Loucy (cell line): ENCODE data around the gene RELT.

Experiments
- H2AFZ ChIP-seq: fragments of 200-600 bp; sonication (generic); 2 replicates; pipeline ENCODE4 v1.6.0; 2016; ENCODE audit warnings: antibody characterized with exemption, mild to moderate bottlenecking, low read length, moderate library complexity
- H3F3A ChIP-seq: fragments of 200-600 bp; 2 replicates; pipeline ENCODE4 v1.6.0; 2016; ENCODE audit warnings: antibody characterized with exemption, low read depth, mild to moderate bottlenecking
- H3K27me3 ChIP-seq: fragments of 200-600 bp; sonication (generic); 2 replicates; pipeline ENCODE4 v1.6.1; 2014; ENCODE audit warnings: low read length, mild to moderate bottlenecking; ENCODE audit not compliant: insufficient read depth, poor library complexity, severe bottlenecking
- H3K36me3 ChIP-seq: fragments of 200-600 bp; sonication (generic); 2 replicates; pipeline ENCODE4 v1.6.1; 2016; ENCODE audit warnings: low read length; ENCODE audit not compliant: insufficient read depth
- H3K4me1 ChIP-seq: fragments of 200-600 bp; sonication (generic); 2 replicates; pipeline ENCODE4 v1.5.1; 2014; ENCODE audit warnings: low read length, mild to moderate bottlenecking; ENCODE audit not compliant: insufficient read depth, poor library complexity, severe bottlenecking
- H3K4me2 ChIP-seq: fragments of 200-600 bp; sonication (generic); 2 replicates; pipeline ENCODE4 v1.6.0; 2014; ENCODE audit warnings: antibody characterized with exemption, low read length, low read depth, mild to moderate bottlenecking; ENCODE audit not compliant: poor library complexity, severe bottlenecking
- H3K4me3 ChIP-seq: fragments of 200-600 bp; sonication (generic); 2 replicates; pipeline ENCODE4 v1.5.1; 2014; ENCODE audit warnings: low read length, mild to moderate bottlenecking, mixed read lengths; ENCODE audit not compliant: poor library complexity, severe bottlenecking
- H3K79me2 ChIP-seq: fragments of 200-600 bp; sonication (generic); 2 replicates; pipeline ENCODE4 v1.6.1; 2014; ENCODE audit warnings: low read length; ENCODE audit not compliant: insufficient read depth
- H3K9ac ChIP-seq: fragments of 200-600 bp; sonication (generic); 2 replicates; pipeline ENCODE4 v1.6.0; 2014; ENCODE audit warnings: mild to moderate bottlenecking, low read depth, low read length, moderate library complexity; ENCODE audit not compliant: poor library complexity, severe bottlenecking
- H3K9me2 ChIP-seq: fragments of 200-600 bp; sonication (generic); replicated peaks from 2 replicates; pipeline ENCODE4 v1.6.1; 2016; ENCODE audit warnings: low read depth, low read length, mixed read lengths
- H3K9me3 ChIP-seq: fragments of 200-600 bp; sonication (generic); 2 replicates; pipeline ENCODE4 v1.6.1; 2014; ENCODE audit warnings: mild to moderate bottlenecking, antibody characterized with exemption, low read length, low read depth; ENCODE audit not compliant: insufficient read depth
- H4K20me1 ChIP-seq: fragments of 200-600 bp; sonication (generic); 2 replicates; pipeline ENCODE4 v1.6.0; 2014; ENCODE audit warnings: antibody characterized with exemption, low read length, mild to moderate bottlenecking; ENCODE audit not compliant: insufficient read depth, poor library complexity, severe bottlenecking
- CTCF ChIP-seq: fragments of 200-600 bp; sonication (generic); conservative IDR thresholded peaks from 2 replicates; pipeline ENCODE4 v1.5.1; 2014; ENCODE audit warnings: mild to moderate bottlenecking, antibody characterized with exemption, low read length
- EZH2phosphoT487 ChIP-seq: fragments of 200-600 bp; IDR thresholded peaks from 2 replicates; pipeline ENCODE4 v1.6.1; 2018; ENCODE audit warnings: antibody characterized with exemption, mild to moderate bottlenecking, moderate library complexity, borderline replicate concordance

Gene RELT

GRCh38 chr11:73398721-73399120, 22.5 kb downstream of the RELT start:
- H3K4me2 ChIP-seq: no peak overlapping the region
- no peak overlapping the region for H3K9ac ChIP-seq

GRCh38 chr11:73399159-73399590, 23.0 kb downstream of the RELT start:
- H3K79me2 ChIP-seq: no peaks in the 10 kb centered on the region
- no peak overlapping the region for H3K4me2 ChIP-seq
- H3K36me3 ChIP-seq: peaks cover 35% of the 10 kb centered on the region; the same call in 1 of the 2 replicates
- no peak overlapping the region for H2AFZ ChIP-seq
- no peaks in the 10 kb centered on the region for H3K27me3 ChIP-seq
- H3K9me2 ChIP-seq: no peaks in the 10 kb centered on the region
- H4K20me1 ChIP-seq: no peaks in the 10 kb centered on the region
- H3K4me1 ChIP-seq: peaks cover 3% of the 10 kb centered on the region
- H3K9ac ChIP-seq: no peak overlapping the region
- no peak overlapping the region for H3K4me3 ChIP-seq
- H3K9me3 ChIP-seq: no peaks in the 10 kb centered on the region
- TF ChIP-seq EZH2phosphoT487 (no peak), CTCF (no peak)
- no peaks in the 10 kb centered on the region for H3F3A ChIP-seq

More at GRCh38 chr11:73398721-73399120, 22.5 kb downstream of the RELT start:
- Histone ChIP-seq H3K9me2 (no peaks in the 10 kb centered on the region), H2AFZ (no peak overlapping the region), H3K36me3 (peaks cover 40% of the 10 kb centered on the region; the same call in 1 of the 2 replicates), H3K79me2 (no peaks in the 10 kb centered on the region), H3K4me1 (peaks cover 3% of the 10 kb centered on the region), H3K27me3 (no peaks in the 10 kb centered on the region), H4K20me1 (no peaks in the 10 kb centered on the region), H3K4me3 (no peak overlapping the region), H3K9me3 (no peaks in the 10 kb centered on the region), H3F3A (no peaks in the 10 kb centered on the region)
- TF ChIP-seq EZH2phosphoT487 (no peak), CTCF (no peak)

- TF ChIP-seq CTCF (no peak), EZH2phosphoT487 (no peak)
- Histone ChIP-seq H4K20me1 (no peaks in the 10 kb centered on the region), H3K36me3 (peaks cover 33% of the 10 kb centered on the region; the same call in 1 of the 2 replicates), H3K4me1 (peaks cover 3% of the 10 kb centered on the region), H3K79me2 (no peaks in the 10 kb centered on the region), H3K4me2 (no peak overlapping the region), H3K4me3 (no peak overlapping the region), H3K27me3 (no peaks in the 10 kb centered on the region), H3K9ac (no peak overlapping the region), H3F3A (no peaks in the 10 kb centered on the region), H2AFZ (no peak overlapping the region), H3K9me3 (no peaks in the 10 kb centered on the region), H3K9me2 (no peaks in the 10 kb centered on the region)
Observed at GRCh38 chr11:73399636-73400035, 23.4 kb downstream of the RELT start.
